Right lobe of liver (tissue), 4 donors: Measurements from ENCODE around the gene SPECC1L.

Experiments
- POLR2A ChIP-seq: fragments of 450-650 bp; IDR thresholded peaks from one replicate; pipeline ENCODE4 v1.6.1; 2017; ENCODE audit warnings: antibody characterized with exemption, mild to moderate bottlenecking
- TF ChIP-seq, protein P1 (sequence below), 4 donors: fragments of 200-600 bp in 3 of 4; fragments of 450-650 bp in 1 of 4; IDR thresholded peaks; one replicate each; pipeline versions ENCODE4 v1.5.1 to v1.8.0; 2016 to 2022; ENCODE audit warnings: antibody characterized with exemption in 4 of 4, mild to moderate bottlenecking in 2 of 4
- donor health status: DM: no; HTN: no; CAD: no.
- donor health status: DM: no; HTN: no; CAD: no.
- donor health status: DM: no; HTN: yes; CAD: no.

DNA sequence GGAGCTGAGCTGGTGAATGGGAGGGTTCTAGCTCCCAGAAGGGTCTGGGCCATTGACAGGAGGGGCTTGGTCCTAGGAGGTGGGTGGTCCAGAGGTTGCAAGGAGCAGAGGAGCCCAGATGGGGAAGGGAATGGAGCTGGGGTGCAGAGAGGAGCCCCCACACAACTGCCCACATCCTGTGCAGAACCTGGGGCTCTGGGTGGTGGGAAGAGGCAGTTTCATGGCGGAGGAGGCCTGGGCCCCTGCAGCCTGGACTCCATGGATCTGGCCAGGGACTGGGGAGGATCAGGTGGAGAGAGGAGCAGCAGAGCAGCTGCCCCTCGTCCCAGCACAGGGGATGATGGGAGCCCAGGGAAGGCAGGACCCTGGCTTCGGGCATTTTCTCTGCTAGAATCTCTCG is 155.8 kb downstream of the SPECC1L start:
- TF ChIP-seq, protein P1, sequence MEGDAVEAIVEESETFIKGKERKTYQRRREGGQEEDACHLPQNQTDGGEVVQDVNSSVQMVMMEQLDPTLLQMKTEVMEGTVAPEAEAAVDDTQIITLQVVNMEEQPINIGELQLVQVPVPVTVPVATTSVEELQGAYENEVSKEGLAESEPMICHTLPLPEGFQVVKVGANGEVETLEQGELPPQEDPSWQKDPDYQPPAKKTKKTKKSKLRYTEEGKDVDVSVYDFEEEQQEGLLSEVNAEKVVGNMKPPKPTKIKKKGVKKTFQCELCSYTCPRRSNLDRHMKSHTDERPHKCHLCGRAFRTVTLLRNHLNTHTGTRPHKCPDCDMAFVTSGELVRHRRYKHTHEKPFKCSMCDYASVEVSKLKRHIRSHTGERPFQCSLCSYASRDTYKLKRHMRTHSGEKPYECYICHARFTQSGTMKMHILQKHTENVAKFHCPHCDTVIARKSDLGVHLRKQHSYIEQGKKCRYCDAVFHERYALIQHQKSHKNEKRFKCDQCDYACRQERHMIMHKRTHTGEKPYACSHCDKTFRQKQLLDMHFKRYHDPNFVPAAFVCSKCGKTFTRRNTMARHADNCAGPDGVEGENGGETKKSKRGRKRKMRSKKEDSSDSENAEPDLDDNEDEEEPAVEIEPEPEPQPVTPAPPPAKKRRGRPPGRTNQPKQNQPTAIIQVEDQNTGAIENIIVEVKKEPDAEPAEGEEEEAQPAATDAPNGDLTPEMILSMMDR (IDR thresholded peaks at IDR 0.05), result no peak
- TF ChIP-seq POLR2A, result no peak
